GM21515 (cell line): ENCODE measurements around the gene QSOX1.

Experiments
- ATAC-seq: cut with Tn5 transposase; IDR thresholded peaks from one replicate; pipeline ENCODE4 v1.9.1; 2021; ENCODE audit not compliant: unreplicated experiment

Gene QSOX1

GRCh38 chr1:180208264-180208663 is 53.6 kb downstream of the QSOX1 start:
- ATAC-seq: no peak

GRCh38 chr1:180210008-180210620 is 55.4 kb downstream of the QSOX1 start:
- no peak for ATAC-seq

- no peak for ATAC-seq
These were observed 56.6 kb downstream of the QSOX1 start for GRCh38 chr1:180211156-180211859.

- no peak for ATAC-seq
These were observed 57.2 kb downstream of the QSOX1 start for GRCh38 chr1:180211860-180212229.

- no peak for ATAC-seq
These were observed 58.9 kb downstream of the QSOX1 start for GRCh38 chr1:180213401-180214170.

- ATAC-seq: no peak
These were observed 61.4 kb downstream of the QSOX1 start for GRCh38 chr1:180215856-180216625.

GRCh38 chr1:180217006-180217405 is 62.3 kb downstream of the QSOX1 start:
- no peak for ATAC-seq

GRCh38 chr1:180218806-180219765 is 64.4 kb downstream of the QSOX1 start:
- no peak for ATAC-seq

- no peak for ATAC-seq
These were observed 65.1 kb downstream of the QSOX1 start for GRCh38 chr1:180219776-180220175.

GRCh38 chr1:180221462-180221861 is 66.8 kb downstream of the QSOX1 start:
- no peak for ATAC-seq

- ATAC-seq: no peak
These were observed 70.2 kb downstream of the QSOX1 start for GRCh38 chr1:180224902-180225301.

GRCh38 chr1:180225403-180225802 is 70.7 kb downstream of the QSOX1 start:
- no peak for ATAC-seq

GRCh38 chr1:180227861-180228647 is 73.4 kb downstream of the QSOX1 start:
- ATAC-seq: no peak

- ATAC-seq: no peak
These were observed 74.2 kb downstream of the QSOX1 start for GRCh38 chr1:180228648-180229482.

GRCh38 chr1:180229483-180230415 is 75.1 kb downstream of the QSOX1 start, which contains the start of gene LHX4:
Gene LHX4 (plus strand): TSS chr1:180230264. CDS start chr1:180230530, 266 bp downstream.
- peak; percentile 45 for ATAC-seq

- ATAC-seq: no peak
These were observed 75.7 kb downstream of the QSOX1 start for GRCh38 chr1:180230416-180230790.

- no peak for ATAC-seq
These were observed 76.3 kb downstream of the QSOX1 start for GRCh38 chr1:180230791-180231505.
